Large intestine (tissue), 3 donors: ENCODE data around the gene RPP25L. TPM values are rescaled to one million over a fixed set of nuclear protein-coding genes. Genes with fewer than 3 reads are reported as not detected.

Experiments
- DNase-seq, 2 donors: peaks; one replicate each; pipeline versions ENCODE4 v3.0.0 to v3.0.0-alpha.2; 2013
- H3K27ac ChIP-seq: one replicate; pipeline ENCODE4 v1.5.1; 2013; ENCODE audit warnings: low read length
- H3K27me3 ChIP-seq: 2 replicates; pipeline ENCODE4 v1.6.1; 2013; ENCODE audit warnings: low read length; ENCODE audit not compliant: control insufficient read depth, insufficient read depth
- H3K36me3 ChIP-seq: 2 replicates; pipeline ENCODE4 v1.6.1; 2013; ENCODE audit warnings: low read length; ENCODE audit not compliant: control insufficient read depth, insufficient read depth
- H3K4me1 ChIP-seq: one replicate; pipeline ENCODE4 v1.6.1; 2013; ENCODE audit warnings: low read length; ENCODE audit not compliant: control insufficient read depth, insufficient read depth
- H3K4me3 ChIP-seq: one replicate; pipeline ENCODE4 v1.5.1; 2013; ENCODE audit warnings: low read length
- H3K9me3 ChIP-seq: one replicate; pipeline ENCODE4 v1.6.1; 2013; ENCODE audit warnings: mild to moderate bottlenecking, low read depth, low read length, moderate library complexity; ENCODE audit not compliant: control insufficient read depth
- WGBS: methylation state at CpG from one replicate; pipeline ENCODE4 v1.1.5; 2013; ENCODE audit warnings: low lambda C conversion rate; ENCODE audit not compliant: insufficient coverage; 5-methylcytosine and 5-hydroxymethylcytosine counted together
- polyA plus RNA-seq: library from polyadenylated mRNA; unstranded; fragments of 120-200 nt; gene quantifications from one replicate; pipeline ENCODE4 v1.2.1, GENCODE V29; 2013

The RPP25L gene
- polyA plus RNA-seq, 1 donor, result 34.8 TPM

GRCh38 chr9:34568133-34568532 lies 43.8 kb downstream of the RPP25L start:
- no peak overlapping the region for H3K4me3 ChIP-seq
- H3K27me3 ChIP-seq, result peaks cover 55% of the 10 kb centered on the region
- DNase-seq, result no peak
- H3K27ac ChIP-seq, result no peak overlapping the region
- H3K4me1 ChIP-seq, result peaks cover 12% of the 10 kb centered on the region
- WGBS, result no CpG with 5 or more reads among the region's 7 CpGs
- H3K36me3 ChIP-seq, result peaks cover 3% of the 10 kb centered on the region
- no peaks in the 10 kb centered on the region for H3K9me3 ChIP-seq

GRCh38 chr9:34566972-34567371 lies 44.9 kb downstream of the RPP25L start:
- peaks cover 3% of the 10 kb centered on the region for H3K36me3 ChIP-seq
- no peak for DNase-seq
- H3K4me1 ChIP-seq, result peaks cover 7% of the 10 kb centered on the region
- peaks cover 55% of the 10 kb centered on the region for H3K27me3 ChIP-seq
- no CpG with 5 or more reads among the region's 6 CpGs for WGBS
- no peak overlapping the region for H3K27ac ChIP-seq
- no peak overlapping the region for H3K4me3 ChIP-seq
- H3K9me3 ChIP-seq, result no peaks in the 10 kb centered on the region

GRCh38 chr9:34566322-34566721 lies 45.6 kb downstream of the RPP25L start:
- no CpG with 5 or more reads among the region's 8 CpGs for WGBS
- Histone ChIP-seq H3K27me3 (peaks cover 55% of the 10 kb centered on the region), H3K4me1 (peaks cover 3% of the 10 kb centered on the region), H3K36me3 (peaks cover 3% of the 10 kb centered on the region), H3K4me3 (no peak overlapping the region), H3K9me3 (no peaks in the 10 kb centered on the region), H3K27ac (no peak overlapping the region)
- no peak for DNase-seq

GRCh38 chr9:34565856-34566255 lies 46.0 kb downstream of the RPP25L start:
- peaks cover 3% of the 10 kb centered on the region for H3K4me1 ChIP-seq
- H3K4me3 ChIP-seq, result no peak overlapping the region
- no peaks in the 10 kb centered on the region for H3K9me3 ChIP-seq
- WGBS, result no CpG with 5 or more reads among the region's 8 CpGs
- peaks cover 3% of the 10 kb centered on the region for H3K36me3 ChIP-seq
- peaks cover 53% of the 10 kb centered on the region for H3K27me3 ChIP-seq
- H3K27ac ChIP-seq, result no peak overlapping the region
- DNase-seq, result no peak

GRCh38 chr9:34564617-34565016 lies 47.3 kb downstream of the RPP25L start:
- H3K27me3 ChIP-seq, result peaks cover 56% of the 10 kb centered on the region
- DNase-seq, result no peak

GRCh38 chr9:34563262-34563661 lies 48.6 kb downstream of the RPP25L start:
- DNase-seq, result no peak
- Histone ChIP-seq H3K4me1 (peaks cover 11% of the 10 kb centered on the region), H3K27me3 (peaks cover 59% of the 10 kb centered on the region), H3K4me3 (no peak overlapping the region), H3K9me3 (no peaks in the 10 kb centered on the region), H3K36me3 (peaks cover 3% of the 10 kb centered on the region), H3K27ac (no peak overlapping the region)
- WGBS, result 58% methylated on average over 3 of the region's 5 CpGs

More at GRCh38 chr9:34564617-34565016, 47.3 kb downstream of the RPP25L start:
- Histone ChIP-seq H3K4me1 (peaks cover 11% of the 10 kb centered on the region), H3K27ac (no peak overlapping the region), H3K36me3 (peaks cover 3% of the 10 kb centered on the region), H3K4me3 (no peak overlapping the region), H3K9me3 (no peaks in the 10 kb centered on the region)
- no CpG with 5 or more reads among the region's 16 CpGs for WGBS

GRCh38 chr9:34562135-34562745 lies 49.7 kb downstream of the RPP25L start:
- Histone ChIP-seq H3K27me3 (peaks cover 55% of the 10 kb centered on the region), H3K36me3 (peaks cover 3% of the 10 kb centered on the region), H3K4me3 (no peak overlapping the region), H3K27ac (no peak overlapping the region), H3K9me3 (no peaks in the 10 kb centered on the region), H3K4me1 (peaks cover 11% of the 10 kb centered on the region)
- no CpG with 5 or more reads among the region's 7 CpGs for WGBS
- DNase-seq, result no peak

GRCh38 chr9:34560599-34561214 lies 51.2 kb downstream of the RPP25L start:
- WGBS, result no CpG with 5 or more reads among the region's 21 CpGs
- DNase-seq, result no peak
- Histone ChIP-seq H3K27ac (peak overlapping the region; percentile 39), H3K9me3 (no peaks in the 10 kb centered on the region), H3K36me3 (peaks cover 3% of the 10 kb centered on the region), H3K4me1 (peaks cover 11% of the 10 kb centered on the region), H3K27me3 (peaks cover 43% of the 10 kb centered on the region), H3K4me3 (no peak overlapping the region)

Other genes with a start within 250 kb of the RPP25L start
- 60.9 TPM for gene MYORG, start 235.2 kb downstream of the RPP25L start, polyA plus RNA-seq
- 8.6 TPM for gene FAM219A, start 153.5 kb downstream of the RPP25L start, polyA plus RNA-seq
- gene DNAI1, start 153.3 kb downstream of the RPP25L start, polyA plus RNA-seq, result 0.24 TPM
- gene ENHO, start 89.1 kb downstream of the RPP25L start, polyA plus RNA-seq, result 10.6 TPM
- 15.9 TPM for gene CNTFR, start 22.4 kb downstream of the RPP25L start, polyA plus RNA-seq
- 67.2 TPM for gene DCTN3, start 8.4 kb upstream of the RPP25L start, polyA plus RNA-seq
- 0.12 TPM for gene ARID3C, start 17.0 kb upstream of the RPP25L start, polyA plus RNA-seq
- 79.9 TPM for gene SIGMAR1, start 25.7 kb upstream of the RPP25L start, polyA plus RNA-seq
- gene GALT, start 34.6 kb upstream of the RPP25L start, polyA plus RNA-seq, result 83.9 TPM
- 60.9 TPM for gene IL11RA, start 40.1 kb upstream of the RPP25L start, polyA plus RNA-seq
- 0.18 TPM for gene CCL27, start 50.6 kb upstream of the RPP25L start, polyA plus RNA-seq
- gene CCL19, start 79.2 kb upstream of the RPP25L start, polyA plus RNA-seq, result 3.9 TPM
- gene CCL21, start 98.0 kb upstream of the RPP25L start, polyA plus RNA-seq, result 60.4 TPM